Stimulated activated CD8-positive, alpha-beta memory T cell treated with anti-CD3 and anti-CD28 coated beads, Interleukin-15, amount 100 ng/mL, for 4 hours (primary cell): ENCODE measurements around the gene LMBR1L.

Experiments
- DNase-seq, 2 donors: peaks; one replicate each; pipeline ENCODE4 v3.0.0-alpha.2; 2020; ENCODE audit warnings: low read depth in 2 of 2

LMBR1L gene

DNA sequence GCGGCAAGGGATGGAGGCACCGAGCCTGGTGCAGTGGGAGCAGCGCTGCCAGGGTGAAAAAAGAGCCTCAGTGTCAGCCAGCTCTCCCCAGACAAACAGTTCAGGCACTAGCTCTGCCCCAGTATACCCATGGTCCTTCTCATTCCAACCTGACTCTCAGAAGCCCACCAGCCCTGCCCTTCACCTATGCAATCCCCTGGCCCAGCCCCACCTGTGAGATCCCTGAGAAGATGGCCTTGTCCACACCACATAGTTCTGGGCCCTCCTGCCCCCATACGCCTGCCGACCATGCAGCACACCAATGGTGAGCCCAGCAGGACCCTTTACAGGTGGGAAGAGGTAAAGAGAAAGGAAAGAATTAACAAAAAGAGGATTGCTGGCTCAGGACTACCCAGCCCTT lies 56.6 kb downstream of the LMBR1L start:
- DNase-seq = no peak

DNA sequence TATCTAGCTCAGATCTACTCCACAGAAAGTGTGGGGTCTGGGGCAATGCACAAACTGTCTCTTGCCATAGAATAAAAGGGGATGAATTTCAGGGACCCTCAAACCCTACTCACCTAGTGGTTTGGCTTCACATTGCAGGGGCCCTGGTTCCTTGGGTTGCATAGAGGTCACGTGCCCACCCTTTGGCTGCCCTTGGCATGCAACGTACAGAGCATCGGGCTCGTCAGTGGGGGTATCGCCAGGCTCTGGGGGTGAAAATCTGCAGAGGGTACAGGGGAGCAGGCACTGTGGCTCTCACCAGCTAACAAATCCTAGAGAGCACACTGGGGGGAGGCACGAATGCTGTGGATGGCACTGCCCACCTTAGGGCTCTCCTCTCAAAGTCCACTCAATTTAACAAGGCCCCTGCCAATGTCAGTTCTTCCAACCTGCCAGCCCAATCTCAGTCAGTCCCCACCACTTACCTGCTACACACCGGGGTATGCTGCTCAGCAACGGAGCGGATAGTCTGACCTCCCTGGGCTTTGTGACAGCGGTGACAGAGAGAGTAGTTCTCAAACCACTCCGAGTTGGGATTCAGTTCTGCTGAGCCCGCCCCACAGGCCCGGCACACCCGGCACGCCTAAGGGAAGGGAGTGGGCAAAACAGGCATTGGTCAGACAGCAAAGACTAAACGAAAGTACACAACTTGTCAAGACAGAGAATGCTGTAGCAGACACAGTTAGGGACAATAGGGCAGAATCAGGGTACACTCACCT lies 58.0 kb downstream of the LMBR1L start:
- no peak for DNase-seq

DNA sequence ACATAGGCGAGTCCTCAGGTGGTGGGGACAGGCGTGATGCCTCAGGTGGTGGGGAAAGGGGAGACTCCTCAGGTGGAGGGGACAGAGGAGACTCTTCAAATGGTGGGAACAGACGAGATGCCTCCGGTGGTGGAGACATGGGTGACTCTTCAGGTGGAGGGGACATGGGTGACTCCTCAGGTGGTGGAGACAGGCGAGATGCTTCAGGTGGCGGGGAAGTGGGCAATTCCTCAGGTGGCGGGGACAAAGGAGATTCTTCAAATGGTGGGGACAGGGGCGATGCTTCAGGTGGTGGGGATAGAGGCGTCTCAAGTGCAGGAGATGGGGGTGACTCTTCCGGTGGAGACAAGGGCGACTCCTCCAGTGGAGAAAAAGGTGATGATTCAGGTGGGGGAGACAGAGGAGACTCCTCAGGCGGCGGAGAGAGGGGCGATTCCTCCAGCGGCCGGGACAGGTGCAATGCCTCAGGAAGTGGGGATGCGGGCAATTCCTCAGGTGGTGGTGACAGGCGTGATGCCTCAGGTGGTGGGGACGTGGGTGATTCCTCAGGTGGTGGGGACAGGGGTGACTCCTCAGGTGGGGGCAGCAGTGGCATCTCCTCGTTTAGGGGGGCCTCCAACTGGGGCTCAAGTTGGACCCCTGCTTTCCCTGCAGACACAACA lies 58.7 kb downstream of the LMBR1L start:
- no peak for DNase-seq

DNA sequence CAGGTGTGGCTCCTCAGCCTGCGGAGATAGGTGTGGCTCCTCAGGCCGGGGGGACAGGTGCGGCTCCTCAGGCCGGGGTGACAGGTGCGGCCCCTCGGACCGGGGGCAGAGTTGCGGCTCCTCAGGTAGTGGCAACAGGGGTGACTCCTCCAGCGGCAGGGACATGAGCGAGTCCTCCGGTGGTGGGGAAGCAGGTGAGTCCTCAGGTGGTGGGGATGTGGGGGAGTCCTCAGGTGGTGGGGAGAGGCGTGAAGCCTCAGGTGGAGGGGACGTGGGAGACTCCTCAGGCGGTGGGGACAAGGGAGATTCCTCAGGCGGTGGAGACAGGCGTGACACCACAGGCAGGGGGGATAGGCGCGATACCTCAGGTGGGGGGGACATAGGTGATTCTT lies 59.3 kb downstream of the LMBR1L start:
- no peak for DNase-seq

DNA sequence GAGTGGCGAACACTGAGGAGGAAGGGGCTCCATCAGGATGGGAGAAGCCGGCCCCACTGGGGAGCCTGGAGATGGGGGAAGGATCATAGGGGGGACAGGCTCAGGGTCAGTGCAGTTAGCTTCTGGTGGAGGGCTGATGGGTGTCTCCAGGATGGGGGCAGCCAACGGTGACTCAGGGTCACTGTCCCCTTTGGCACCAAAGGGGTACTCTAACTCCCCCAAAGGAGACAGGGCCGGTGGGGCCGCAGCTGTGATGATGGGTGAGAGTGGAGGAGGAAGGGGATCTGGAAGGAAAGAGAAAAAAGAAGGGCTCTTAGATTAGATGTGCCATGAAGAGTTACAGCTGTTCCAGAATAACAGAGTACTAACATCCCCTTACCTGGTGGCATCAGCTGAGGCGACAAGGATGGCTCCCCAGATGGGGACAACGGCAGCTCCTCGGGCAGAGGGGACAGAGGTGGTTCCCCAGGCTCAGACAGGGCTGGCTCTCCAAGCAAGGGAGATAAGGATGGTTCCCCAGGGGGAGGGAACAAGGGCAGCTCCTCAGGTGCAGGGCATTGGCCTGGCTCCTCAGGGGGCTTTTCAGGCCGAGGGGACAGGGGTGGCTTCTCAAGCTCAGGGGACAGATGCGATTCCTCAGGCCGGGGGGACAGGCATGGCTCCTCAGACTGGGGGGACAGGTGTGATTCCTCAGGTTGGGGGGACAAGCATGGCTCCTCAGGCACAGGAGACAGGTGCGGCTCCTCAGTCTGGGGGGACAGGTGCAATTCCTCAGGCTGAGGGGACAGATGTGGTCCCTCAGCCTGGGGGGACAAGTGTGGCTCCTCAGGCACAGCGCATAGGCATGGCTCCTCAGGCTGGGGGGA lies 59.9 kb downstream of the LMBR1L start:
- DNase-seq = no peak

DNA sequence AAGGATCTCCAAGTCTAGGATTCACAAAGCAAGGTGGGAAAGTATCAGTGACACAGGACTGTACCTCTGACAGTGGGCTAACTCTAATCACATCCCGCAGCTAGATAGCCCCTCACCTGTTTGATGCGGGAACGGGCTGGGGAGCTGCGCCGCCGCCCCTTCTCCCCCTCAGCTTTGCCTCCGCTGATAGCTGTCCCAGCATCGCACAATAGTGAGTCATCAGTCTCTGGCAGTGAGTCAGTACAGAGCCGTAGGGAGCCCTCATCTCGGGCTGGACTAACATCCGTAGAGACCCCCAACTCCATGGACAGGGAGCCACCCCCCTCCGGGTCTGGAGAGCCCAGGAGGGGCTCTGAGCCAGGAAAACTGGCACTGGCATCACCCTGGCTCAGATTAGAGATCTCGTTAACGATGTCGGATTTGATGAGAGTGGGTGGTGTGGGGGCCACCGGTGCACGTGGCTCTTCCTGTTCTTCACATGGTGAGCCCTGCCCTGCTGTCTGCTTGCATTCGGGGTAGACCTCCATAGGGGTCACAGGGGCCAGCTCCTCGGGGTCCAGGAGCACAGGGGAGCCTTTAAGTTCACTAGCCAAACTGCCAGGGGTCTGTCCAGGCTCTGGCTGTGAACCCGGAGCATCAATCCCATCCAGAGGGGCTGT lies 61.0 kb downstream of the LMBR1L start:
- DNase-seq = no peak

DNA sequence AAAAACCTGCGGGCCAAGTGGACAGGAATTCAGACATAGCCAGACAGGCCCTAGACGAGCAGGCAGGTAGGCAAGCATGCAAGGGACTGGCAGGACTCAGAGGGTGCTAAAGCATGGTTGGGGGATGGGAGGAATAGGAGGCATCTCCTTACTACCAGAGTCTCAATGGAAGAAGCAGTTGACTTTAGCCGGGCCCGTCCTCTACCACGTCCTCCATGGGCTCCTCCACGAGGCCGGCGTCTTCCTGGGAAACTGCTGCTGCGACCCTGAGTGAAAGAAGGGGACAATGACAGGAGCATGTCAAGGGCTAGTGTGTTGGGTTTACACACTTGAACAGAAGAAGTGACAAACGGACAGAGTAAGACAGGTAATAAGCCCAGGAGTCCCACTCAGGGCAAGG lies 61.7 kb downstream of the LMBR1L start:
- no peak for DNase-seq
